ENCODE results near the gene MAP3K14. TPM values are rescaled to one million over a fixed set of nuclear protein-coding genes. Genes with fewer than 3 reads are reported as not detected.

The MAP3K14 gene
- total RNA-seq, 1 donor from 2014 or later: 5.7 TPM

DNA sequence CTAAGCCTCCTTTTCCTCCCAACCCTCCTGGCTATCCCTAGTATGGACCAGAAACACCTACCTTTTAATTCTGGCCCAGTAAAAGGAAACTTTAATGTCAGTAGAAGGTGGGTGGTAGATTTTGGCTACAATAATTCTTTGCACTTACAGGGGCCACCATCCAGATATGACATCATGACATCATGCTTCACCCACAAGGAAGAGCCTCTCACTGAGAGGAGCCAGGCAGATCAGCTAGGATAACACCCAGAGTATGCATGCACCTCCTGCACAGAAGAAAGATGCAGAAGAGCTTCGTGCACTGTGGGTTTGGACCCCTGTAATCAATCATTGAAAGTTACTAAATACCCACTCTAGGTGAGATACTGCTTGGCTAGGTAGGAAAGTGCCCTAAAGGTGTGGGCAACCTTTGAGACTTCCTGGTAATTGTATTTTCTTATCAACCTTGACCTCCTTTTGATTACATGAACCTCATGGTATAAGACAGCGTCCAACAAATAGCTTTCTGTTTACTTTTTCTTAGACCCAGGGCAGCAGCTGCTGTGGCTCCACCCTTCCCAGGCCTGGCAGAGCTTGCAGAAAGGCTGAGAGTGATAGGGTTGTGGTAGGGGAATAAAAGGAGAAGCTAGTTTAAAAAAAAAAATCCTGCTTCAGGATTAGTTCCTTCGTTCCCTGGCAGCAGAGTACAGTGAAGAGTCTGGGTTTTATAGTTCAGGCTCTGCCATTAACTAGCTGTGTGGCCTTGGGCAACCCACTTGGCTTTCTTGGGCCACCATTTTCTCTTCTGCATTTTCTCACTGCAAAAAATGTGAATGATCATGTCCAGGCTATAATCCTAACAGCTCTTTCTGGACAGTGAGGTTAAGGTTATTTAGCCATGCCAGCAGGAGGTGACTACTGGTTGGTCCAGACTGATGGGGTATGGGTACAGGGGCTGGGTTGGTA lies 6.2 kb downstream of the MAP3K14 start:
- Mint-ChIP-seq H3K4me1 (ENCODE audit: low read depth, unreplicated experiment) (peaks cover 34% of the 10 kb centered on the region), H3K27ac (ENCODE audit: unreplicated experiment) (peak overlapping the region; percentile 55), H3K9me3 (ENCODE audit: unreplicated experiment) (peaks cover 1% of the 10 kb centered on the region), H3K27me3 (ENCODE audit: unreplicated experiment) (peaks cover 3% of the 10 kb centered on the region), H3K4me3 (ENCODE audit: unreplicated experiment) (no peak overlapping the region), H3K36me3 (ENCODE audit: unreplicated experiment) (no peaks in the 10 kb centered on the region)
- TF ChIP-seq CTCF (IDR thresholded peaks at IDR 0.05; ENCODE audit: partially characterized antibody, unreplicated experiment): no peak
- no peak for DNase-seq

GRCh38 chr17:45309400-45309799 lies 7.4 kb downstream of the MAP3K14 start:
- H3K4me3 Mint-ChIP-seq (ENCODE audit: unreplicated experiment): no peak overlapping the region
- no peak for TF ChIP-seq CTCF (IDR thresholded peaks at IDR 0.05; ENCODE audit: partially characterized antibody, unreplicated experiment)
- H3K27ac Mint-ChIP-seq (ENCODE audit: unreplicated experiment): no peak overlapping the region
- DNase-seq: no peak
- no peaks in the 10 kb centered on the region for H3K36me3 Mint-ChIP-seq (ENCODE audit: unreplicated experiment)
- peaks cover 3% of the 10 kb centered on the region for H3K27me3 Mint-ChIP-seq (ENCODE audit: unreplicated experiment)
- H3K4me1 Mint-ChIP-seq (ENCODE audit: low read depth, unreplicated experiment): peaks cover 25% of the 10 kb centered on the region
- H3K9me3 Mint-ChIP-seq (ENCODE audit: unreplicated experiment): no peaks in the 10 kb centered on the region

- H3K27ac Mint-ChIP-seq (ENCODE audit: unreplicated experiment): no peak overlapping the region
- DNase-seq: no peak
- H3K27me3 Mint-ChIP-seq (ENCODE audit: unreplicated experiment): peaks cover 3% of the 10 kb centered on the region
- H3K4me1 Mint-ChIP-seq (ENCODE audit: low read depth, unreplicated experiment): peaks cover 21% of the 10 kb centered on the region
- H3K9me3 Mint-ChIP-seq (ENCODE audit: unreplicated experiment): peaks cover 2% of the 10 kb centered on the region
- no peak for TF ChIP-seq CTCF (IDR thresholded peaks at IDR 0.05; ENCODE audit: partially characterized antibody, unreplicated experiment)
- no peaks in the 10 kb centered on the region for H3K36me3 Mint-ChIP-seq (ENCODE audit: unreplicated experiment)
- H3K4me3 Mint-ChIP-seq (ENCODE audit: unreplicated experiment): no peak overlapping the region
Measured at GRCh38 chr17:45308840-45309239, 8.0 kb downstream of the MAP3K14 start.

GRCh38 chr17:45308016-45308365 lies 8.8 kb downstream of the MAP3K14 start:
- Mint-ChIP-seq H3K27ac (ENCODE audit: unreplicated experiment) (no peak overlapping the region), H3K4me1 (ENCODE audit: low read depth, unreplicated experiment) (peaks cover 14% of the 10 kb centered on the region)

More at GRCh38 chr17:45308016-45308365, 8.8 kb downstream of the MAP3K14 start:
- Mint-ChIP-seq H3K4me3 (ENCODE audit: unreplicated experiment) (no peak overlapping the region), H3K9me3 (ENCODE audit: unreplicated experiment) (peaks cover 2% of the 10 kb centered on the region), H3K27me3 (ENCODE audit: unreplicated experiment) (peaks cover 3% of the 10 kb centered on the region), H3K36me3 (ENCODE audit: unreplicated experiment) (no peaks in the 10 kb centered on the region)
- no peak for DNase-seq
- no peak for TF ChIP-seq CTCF (IDR thresholded peaks at IDR 0.05; ENCODE audit: partially characterized antibody, unreplicated experiment)
